Mammary epithelial cell (primary cell): ENCODE measurements around the gene CCNL1.

Experiments used
- EZH2 ChIP-seq: IDR thresholded peaks from 2 replicates; pipeline ENCODE4 v1.6.1; 2012; ENCODE audit warnings: low read length, inconsistent platforms, borderline replicate concordance
- TF ChIP-seq, protein P1 (sequence below), 2 donors: IDR thresholded peaks in 1 of 2; conservative IDR thresholded peaks in 1 of 2; 2 replicates each; pipeline ENCODE4 v1.5.1; 2011 to 2012; ENCODE audit warnings: inconsistent platforms in 2 of 2, low read length in 2 of 2, mild to moderate bottlenecking in 2 of 2, control low read depth in 1 of 2, low read depth in 1 of 2; ENCODE audit not compliant: insufficient read depth in 1 of 2; ENCODE audit errors: extremely low read depth in 1 of 2

DNA sequence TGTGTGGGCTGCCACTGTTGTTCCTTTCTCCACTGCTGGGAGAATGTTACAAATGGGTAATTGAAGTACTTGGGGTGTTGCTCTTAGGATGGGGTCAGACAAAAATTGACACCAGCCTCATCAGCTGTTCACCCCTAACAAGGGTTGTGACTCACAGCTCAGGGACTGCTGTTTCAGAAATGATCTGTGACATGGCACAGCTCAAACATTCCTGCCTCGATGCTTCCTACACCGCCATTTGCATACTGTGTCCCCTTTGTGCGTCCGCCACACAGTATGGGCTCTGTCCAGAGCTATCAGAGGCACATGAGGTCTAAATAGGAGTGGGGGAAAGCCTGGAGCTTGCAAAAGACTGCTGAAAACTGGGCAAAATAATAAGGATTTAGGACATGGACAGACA, 43.9 kb downstream of the CCNL1 start:
- TF ChIP-seq, protein P1, sequence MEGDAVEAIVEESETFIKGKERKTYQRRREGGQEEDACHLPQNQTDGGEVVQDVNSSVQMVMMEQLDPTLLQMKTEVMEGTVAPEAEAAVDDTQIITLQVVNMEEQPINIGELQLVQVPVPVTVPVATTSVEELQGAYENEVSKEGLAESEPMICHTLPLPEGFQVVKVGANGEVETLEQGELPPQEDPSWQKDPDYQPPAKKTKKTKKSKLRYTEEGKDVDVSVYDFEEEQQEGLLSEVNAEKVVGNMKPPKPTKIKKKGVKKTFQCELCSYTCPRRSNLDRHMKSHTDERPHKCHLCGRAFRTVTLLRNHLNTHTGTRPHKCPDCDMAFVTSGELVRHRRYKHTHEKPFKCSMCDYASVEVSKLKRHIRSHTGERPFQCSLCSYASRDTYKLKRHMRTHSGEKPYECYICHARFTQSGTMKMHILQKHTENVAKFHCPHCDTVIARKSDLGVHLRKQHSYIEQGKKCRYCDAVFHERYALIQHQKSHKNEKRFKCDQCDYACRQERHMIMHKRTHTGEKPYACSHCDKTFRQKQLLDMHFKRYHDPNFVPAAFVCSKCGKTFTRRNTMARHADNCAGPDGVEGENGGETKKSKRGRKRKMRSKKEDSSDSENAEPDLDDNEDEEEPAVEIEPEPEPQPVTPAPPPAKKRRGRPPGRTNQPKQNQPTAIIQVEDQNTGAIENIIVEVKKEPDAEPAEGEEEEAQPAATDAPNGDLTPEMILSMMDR (conservative IDR thresholded peaks at IDR 0.05 in 1 of 2, IDR thresholded peaks at IDR 0.05 in 1 of 2; ENCODE audit: extremely low read depth in 1 of 2, insufficient read depth in 1 of 2, low read depth in 1 of 2, low read length in 2 of 2): no peak
- TF ChIP-seq EZH2: no peak
